ENCODE results near the gene CEP72.

Gene CEP72

DNA sequence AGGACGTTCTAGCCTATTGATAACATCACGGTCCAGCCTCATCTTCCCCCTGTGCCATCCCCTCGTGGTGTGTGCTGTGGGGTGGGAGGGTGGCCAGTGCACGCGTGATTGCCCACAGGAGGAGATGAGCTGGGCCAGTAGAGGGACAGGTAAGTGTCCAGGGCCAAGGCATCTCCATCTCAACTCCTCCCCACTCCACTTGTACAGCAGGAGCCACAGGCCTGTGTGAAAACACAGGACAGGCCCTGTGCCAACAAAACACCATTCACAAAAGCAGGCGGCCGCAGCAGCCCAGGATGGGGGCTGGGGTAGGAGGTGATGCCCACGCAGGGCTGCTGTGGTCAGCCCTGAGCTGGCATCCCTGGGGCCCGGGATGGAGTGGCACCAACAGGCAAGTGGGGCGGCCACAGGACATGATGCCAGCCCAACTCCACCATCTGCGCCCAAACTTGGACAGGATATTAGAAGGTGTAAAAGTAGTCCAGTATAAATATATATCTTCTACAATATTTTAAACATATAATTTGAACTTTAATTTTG is 48.4 kb downstream of the CEP72 start:
- no peak for FAIRE-seq

- FAIRE-seq: no peak
Observed at GRCh38 chr5:661891-662750, 50.0 kb downstream of the CEP72 start.

DNA sequence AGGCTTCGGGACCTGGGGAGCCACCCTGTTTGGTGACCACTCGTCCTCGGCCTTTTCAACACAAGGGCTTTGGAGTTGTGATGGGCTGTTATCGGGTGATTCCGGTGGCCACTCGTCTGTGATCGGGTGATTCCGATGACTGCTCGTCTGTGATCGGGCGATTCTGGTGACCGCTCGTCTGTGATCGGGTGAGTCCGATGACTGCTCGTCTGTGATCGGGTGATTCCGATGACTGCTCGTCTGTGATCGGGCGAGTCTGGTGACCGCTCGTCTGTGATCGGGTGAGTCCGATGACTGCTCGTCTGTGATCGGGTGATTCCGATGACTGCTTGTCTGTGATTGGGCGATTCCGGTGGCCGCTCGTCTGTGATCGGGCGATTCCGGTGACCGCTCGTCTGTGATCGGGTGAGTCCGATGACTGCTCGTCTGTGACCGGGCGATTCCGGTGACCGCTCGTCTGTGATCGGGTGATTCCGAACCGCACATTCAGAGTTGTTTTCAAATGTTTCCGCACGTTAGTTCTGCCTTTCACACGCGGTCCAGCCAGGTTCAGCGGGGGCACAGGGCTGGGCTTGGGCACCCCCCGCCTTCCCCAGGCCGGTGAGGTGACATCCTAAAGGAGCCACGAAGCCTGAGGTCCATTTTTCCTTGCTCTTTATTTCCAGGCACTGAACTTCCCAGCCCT is 50.8 kb downstream of the CEP72 start:
- FAIRE-seq: no peak

DNA sequence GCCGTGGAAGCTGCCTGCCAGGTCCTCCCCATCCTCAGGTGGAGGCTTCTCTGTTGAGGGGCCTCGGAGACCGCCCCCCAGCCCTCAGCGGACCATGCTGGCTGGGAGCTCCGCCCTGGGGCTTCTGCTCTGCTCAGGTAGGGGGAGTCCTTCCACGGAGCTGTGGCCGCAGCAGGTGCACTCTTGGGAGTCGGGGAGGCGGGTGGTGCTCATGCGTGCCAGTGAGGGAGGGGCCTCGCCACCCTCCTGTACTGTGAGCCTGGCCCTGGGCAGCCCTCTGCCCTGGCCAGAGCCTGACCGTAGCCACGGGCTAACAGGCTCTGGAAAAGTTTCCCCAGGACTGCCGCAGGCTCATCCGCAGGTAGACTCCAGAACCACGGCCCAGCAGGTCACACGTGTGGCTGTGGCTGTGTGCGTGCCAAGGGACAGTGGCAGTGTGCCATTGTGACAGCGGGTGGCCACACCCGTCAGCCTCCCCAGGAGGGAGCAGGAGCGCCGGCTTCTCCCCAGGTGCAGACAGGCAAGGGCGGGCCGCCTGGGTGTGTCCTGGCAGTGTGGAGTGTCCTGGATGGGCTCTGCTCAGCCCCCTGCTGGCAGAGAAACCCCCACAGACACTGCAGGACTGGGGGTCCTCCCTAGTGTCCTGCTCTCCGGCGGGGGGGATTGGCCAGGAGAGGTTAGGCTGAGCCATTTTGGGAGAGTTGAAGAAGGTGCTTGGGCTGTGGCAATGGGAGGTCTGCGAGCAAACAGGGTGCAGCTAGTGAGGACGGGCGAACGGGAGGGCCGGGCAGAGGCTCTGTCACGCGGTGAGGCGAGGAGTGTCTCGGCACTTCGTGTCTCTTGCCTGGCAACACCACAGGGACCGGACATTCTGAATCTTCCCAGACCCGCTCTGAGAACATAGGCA is 51.5 kb downstream of the CEP72 start:
- FAIRE-seq: no peak

DNA sequence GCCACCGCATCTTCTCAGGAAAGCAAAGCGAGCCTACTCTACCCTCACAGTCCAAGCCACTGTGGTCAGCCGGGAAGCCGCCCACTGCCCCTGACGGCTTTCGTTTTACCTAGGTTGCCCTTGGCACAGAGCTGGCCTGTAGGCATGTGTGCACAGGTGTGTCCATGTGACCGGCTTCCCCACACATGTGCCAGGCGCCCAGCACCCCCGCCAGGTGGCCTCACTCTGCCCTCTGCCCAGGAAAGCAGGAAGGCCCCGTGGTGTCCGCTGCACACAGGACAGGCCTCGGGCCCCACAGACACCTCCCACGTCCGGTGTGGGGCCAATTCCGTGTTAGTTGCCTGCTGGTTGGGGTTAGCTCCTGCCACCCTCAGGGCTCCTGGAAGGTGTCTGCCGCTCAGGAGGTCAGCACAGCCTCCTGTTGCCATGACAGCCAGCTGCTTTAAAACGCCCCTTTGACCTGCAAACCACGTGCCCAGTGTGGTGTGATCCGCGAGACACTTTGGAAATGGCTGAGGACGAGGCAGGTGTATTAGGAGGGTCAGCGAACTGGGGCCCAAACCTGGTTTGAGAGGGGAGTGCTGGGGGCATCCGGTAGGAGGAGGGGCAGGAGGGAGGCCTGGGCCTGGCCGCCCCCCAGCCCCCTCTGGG is 52.3 kb downstream of the CEP72 start:
- FAIRE-seq: no peak

DNA sequence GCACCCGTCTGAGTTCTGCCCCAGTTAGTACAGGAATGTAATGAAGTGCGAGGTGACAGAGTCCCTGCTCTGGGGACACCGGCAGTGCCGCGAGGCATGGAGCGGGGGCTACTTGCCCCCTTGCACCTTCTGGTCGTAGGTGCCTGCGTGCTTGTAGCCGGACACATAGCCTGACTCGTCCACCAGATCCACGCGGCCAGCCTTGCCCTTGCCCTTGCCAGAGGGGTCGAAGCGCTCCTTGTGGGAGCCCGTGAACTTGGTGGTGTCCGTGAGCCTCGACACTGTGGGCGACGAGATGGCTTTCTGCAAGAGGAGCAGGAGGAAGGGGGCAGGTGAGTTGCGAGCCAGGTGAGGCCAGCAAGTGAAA is 52.8 kb downstream of the CEP72 start:
- FAIRE-seq: no peak

DNA sequence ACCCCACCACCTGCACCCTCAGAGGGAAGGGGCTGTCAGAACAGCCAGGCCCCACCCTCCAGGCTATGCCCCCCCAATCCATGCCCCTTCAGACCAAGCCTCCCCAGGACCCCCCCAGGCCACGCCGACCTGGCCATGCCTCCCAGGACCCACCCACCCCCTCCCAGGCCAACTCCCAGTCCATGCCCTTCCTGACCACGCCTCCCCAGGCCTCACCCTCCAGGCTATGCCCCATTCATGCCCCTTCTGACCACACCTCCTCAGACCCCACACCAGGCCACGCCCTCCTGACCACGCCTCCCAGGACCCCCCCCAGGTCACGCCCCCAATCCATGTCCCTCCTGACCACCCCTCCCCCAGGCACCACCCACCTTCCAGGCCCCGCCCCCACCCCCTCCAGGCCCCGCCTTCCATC is 53.4 kb downstream of the CEP72 start:
- no peak for FAIRE-seq

DNA sequence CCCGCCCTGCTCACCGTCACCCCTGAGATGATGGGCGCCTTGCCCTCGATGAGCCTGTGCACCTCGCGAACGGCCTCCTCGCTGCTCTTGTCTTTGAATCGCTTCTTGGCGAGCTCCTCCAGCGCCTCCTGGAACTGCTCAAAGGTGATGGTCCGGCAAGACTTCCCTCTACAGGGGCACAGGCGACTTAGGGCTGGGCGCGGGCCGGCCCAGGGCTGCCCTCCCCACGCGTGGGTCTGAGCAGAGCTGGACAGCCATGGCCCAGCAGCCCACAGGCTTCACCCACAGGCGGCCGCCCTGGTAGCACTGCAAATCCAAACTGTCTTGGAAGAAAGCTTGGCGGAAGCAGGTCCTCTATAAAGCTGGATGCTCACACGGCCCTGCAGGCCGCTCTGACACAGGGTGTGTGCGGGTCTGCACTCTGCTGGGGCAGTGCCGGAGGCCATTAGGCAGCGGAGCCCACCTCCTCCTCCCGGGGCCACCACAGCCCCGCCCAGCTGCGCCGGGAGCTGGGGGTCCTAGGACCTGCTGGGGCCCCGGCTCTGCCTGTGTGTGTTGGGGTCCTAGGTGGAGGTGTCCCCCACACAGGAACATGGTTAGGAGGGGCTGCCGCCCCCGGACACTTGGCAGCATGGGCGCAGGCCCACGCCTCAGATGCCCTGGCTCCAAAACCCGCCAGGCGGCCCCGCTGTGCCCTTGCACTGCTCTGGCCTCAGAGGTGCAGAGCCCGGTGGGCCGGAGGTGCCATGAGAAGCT is 54.0 kb downstream of the CEP72 start:
- FAIRE-seq: no peak

GRCh38 chr5:666816-667498 is 54.8 kb downstream of the CEP72 start:
- FAIRE-seq: no peak

- no peak for FAIRE-seq
Observed at GRCh38 chr5:668283-668995, 56.3 kb downstream of the CEP72 start.

GRCh38 chr5:669111-669841 is 57.1 kb downstream of the CEP72 start:
- no peak for FAIRE-seq

- FAIRE-seq: no peak
Observed at GRCh38 chr5:669842-670395, 57.8 kb downstream of the CEP72 start.

DNA sequence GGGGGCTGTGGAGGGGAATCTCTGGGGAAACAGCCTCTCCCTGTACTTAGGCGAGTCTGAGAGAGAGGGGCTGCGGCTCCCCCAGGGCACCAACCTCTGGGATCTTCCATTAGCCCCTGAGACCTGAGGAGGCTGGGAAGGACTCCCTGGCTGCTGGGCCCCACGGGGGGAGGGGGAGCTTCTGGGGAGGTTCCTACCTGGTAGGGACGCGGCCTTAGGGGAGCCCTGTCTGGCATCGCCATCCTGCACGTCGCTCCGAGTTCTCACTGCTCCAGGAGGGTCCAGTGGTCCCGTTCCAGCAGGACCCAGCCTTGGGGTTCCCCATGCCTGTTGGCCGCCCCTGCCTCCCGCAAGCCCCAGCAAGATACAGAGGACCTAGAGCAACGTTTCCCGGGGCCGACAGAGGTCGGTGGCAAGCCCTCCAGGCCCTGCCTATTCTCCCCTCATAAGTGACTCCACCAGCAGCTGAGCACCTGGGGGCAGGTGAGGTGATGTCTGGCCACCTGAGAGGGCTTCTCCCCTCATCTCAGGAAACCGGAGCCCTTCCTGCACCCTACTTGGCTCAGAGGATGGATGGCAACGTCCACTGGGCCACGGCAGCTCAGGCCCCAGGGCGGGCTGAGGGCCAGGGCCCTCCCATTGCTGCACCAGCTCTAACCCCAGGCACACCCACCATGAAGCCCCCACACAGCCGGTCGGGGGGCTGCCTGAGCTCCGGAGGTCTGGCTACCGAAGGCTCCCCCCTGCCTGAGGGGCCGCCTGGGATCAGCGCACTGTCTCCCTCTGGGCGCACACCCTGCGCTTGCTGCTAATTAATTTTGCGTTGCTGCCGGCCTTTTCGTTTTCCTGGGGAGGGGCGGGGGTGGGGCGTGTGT is 58.5 kb downstream of the CEP72 start:
- no peak for FAIRE-seq

DNA sequence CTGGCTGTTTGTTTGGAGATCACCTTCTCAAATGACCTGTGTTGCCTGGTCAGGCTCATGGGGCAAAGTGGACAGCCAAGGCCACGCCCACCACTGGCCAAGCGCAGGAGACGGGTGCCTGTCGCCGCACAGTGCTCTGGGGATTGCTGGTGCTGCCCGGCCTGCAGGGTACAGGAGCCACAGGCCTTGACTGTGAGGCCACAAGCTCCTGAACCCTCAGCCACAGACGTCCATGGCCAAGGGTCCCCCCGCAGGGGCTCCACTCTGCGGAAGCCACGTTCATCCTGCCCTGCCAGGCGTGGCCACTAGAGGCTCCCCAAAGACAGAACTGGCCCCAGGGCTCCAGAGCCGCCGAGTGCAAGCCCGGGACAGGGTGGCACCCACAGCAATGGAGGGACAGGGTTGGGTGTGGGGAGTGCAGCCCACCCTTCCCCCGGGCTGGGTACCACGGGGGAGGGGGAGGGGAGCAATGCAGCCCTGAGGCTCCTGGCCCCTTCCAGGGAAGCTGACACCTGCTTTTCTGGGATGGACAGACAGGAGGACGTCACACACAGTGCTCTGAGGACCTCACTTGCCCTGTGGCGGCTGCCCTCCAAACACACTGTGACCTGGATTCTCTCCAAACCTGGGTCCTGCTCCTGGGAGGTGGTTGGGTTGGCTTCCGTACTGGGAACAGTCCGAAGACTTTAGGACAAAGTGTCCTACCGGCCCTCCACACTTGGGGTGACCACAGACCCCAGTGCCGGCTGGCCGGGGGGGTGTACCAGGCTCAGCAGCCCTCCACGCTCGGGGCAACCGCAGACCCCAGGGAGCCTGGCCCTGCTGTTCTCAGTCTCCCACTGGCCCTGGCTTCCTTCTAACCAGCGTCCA is 59.6 kb downstream of the CEP72 start:
- no peak for FAIRE-seq

DNA sequence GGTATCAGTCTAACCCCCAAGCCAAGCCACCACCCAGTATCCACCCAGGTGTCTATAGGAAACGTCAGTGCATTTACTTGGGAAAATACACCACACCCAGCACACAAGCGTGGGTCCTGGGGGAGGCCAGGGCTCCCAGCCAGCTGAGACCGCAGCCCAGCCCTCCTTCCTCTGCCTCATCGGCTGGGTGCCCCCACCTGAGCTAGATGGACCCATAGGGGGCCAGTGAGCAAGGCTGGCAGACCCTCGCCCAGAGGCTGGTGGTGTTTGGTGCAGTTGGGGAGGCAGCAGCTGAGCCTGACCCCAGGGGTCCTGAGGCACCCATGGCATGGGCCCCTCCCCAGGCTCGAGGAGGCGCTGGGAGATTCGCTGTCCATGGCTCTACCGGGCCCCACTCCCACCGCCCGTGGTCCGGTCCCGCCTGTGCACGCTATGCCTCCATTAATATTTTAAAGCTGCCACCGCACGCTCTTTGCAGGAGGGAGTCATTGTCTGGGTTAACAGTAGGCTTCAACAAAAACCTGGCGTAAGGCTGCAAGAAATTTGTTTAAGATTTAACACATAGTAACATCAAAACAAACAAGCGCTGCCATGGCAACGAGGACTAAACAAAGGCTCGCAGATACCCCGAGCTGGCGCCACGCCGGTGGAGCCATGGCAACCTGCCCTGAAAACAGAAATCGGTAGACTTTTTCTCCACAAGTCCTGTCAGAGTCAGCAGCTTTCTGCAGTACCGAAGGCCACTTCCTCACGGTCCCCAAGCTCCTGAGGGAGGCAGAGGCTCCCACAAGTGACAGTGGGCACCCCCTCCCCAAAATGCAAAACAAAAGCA is 60.4 kb downstream of the CEP72 start:
- peak; percentile 50 for FAIRE-seq

GRCh38 chr5:673161-673830 is 61.2 kb downstream of the CEP72 start:
- FAIRE-seq: no peak
